ENCODE measurements around the gene HPCAL1.

HPCAL1 gene

DNA sequence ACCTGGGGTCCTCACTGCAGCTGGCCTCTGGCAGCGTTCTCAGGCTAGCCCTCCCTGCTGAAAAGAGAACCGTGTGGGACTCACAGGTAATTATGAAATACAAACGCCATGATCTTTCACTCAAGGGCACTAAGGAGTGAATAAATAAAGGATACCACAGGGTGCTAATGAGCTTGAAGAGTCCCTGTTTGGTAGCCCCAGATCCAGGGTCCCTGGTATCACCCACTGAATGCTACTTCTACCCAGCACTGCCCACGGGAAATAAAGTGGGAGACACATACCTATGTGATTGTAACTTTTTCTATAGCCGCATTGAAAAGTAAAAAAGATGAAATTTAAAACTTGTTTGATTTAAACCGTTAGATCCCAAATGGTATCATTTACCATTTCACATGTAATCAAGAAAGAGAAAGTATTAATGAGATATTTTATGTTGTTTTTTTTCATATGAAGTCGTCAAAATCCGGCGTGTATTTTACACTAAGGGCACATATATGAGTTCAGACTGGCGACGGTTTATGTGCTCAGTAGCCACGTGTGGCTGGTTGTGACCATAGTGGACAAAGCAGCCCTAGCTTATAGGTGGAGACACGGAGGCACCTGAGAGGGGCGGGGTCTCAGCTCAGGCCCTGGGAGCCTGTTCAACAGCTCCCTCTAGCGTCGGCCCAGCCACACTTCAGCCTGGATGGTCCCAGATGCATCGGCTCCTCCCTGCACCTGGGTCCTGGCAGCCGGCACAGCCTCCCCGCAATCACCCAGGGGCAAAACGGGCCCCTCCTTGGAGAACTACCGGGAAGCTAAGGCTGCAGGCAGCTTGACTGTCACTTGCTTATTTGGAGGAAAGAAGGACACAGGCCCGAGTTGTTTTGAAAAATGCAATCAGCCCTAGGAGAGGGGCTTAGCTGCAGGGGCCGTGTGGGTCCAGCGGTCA is 106.2 kb downstream of the HPCAL1 start:
- DNase-seq: peak; percentile 79

DNA sequence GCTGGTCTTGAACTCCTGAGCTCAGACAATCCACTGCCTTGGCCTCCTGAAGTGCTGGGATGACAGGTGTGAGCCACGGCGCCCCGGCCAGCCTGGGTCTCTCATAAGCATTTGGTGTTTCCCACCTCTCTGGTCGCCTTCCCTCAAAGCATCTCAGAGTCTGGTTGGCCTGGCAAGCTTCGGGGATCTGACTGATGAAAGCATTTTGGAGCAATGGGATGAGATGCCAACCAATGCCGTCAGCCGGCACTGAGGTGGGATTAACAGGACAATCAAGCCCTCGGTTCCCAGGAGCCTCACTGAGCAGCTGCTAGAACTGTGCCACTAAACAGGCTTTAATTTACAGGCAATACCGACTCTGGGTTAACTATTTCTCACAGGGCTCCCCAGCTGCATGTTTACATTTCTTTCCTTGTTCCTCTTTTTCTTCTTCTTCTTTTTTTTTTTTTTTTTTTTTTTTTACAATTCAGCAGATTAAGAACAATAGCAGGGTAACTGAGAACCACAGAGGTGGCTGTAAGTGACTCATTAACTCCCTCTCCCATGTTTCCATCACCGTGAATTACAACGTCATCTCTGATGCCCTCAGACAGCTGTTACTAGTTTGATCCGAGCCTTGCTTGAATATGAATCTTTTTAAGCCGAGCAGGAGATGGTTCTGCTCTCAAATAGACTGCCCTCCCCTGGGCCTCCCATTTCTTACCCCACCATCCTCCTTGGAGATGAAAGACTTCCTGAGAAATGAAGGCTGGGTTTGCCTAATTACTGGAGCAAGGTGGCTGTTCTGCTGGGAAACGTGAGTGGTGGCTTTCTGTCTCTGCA is 107.5 kb downstream of the HPCAL1 start:
- DNase-seq: no peak

DNA sequence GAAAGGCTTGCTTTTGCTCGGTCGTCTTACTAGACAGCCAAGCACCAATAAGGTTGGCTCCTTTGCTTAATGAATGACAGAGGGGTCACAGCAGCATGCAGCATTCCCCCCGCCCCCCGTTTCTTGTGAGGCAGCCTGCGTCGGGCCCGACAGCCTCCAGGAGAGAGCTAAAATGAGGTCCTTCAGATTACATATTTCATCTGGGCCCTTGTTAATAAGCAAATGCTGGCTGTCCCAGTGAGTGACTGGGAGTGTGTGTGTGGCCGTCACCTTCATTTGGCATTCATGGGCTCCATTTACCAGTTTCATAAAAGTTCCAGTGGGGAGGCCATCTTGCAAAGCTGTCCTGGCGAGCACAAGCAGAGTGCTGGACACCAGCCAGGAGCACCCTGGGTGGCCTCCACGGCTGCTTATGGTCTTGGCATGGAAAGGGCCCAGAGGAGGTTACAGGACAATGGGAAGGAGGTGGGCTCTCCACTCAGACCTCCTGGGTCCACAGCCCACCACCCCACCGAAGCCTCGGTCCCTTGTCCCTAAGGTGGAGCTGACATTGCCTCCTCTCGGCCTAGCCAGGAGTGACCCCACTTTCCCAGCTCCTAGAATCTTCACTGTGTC is 108.2 kb downstream of the HPCAL1 start:
- DNase-seq: no peak

GRCh38 chr2:10411557-10411956 is 108.9 kb downstream of the HPCAL1 start:
- DNase-seq: no peak

- DNase-seq: no peak
These were observed 109.7 kb downstream of the HPCAL1 start for GRCh38 chr2:10412380-10412779.

DNA sequence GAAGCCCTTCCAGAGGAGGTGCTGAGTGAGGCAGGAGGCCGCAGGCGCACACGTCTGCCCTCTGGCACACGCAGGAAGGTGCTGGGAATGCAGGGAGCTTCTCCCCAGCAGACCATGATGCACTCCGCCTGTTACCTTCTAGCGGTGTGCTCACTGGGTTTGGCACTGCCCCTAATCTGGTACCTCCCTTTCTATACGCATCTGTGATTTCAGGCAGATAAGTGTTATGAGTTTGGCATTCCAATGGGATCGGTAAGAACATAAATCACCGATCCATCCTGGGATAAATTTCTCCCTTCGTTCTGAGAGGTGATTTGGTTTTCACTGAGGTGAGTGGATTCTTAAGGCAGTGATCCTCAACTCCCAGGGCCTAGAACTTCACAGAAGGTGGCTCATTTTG is 110.8 kb downstream of the HPCAL1 start:
- no peak for DNase-seq

GRCh38 chr2:10413991-10414451 is 111.3 kb downstream of the HPCAL1 start:
- no peak for DNase-seq

DNA sequence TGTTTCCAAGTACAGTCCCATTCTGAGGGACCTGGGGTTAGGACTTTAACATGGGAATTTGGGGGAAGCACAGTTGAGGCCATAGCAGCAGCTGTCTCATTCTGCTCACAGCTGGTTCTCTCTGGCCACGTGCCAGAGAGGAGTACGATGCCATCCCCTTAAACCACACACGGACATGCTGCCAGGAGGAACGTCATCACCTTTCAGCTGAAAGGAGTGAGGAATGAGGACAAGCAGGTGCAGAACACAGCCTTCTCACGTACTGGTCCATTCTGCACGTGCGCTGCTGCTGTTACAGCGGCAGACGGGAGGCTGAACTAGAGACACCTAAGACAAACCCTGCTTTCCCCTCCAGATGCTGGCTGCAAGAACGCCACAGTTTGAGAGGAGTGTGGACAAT is 111.9 kb downstream of the HPCAL1 start:
- DNase-seq: no peak

DNA sequence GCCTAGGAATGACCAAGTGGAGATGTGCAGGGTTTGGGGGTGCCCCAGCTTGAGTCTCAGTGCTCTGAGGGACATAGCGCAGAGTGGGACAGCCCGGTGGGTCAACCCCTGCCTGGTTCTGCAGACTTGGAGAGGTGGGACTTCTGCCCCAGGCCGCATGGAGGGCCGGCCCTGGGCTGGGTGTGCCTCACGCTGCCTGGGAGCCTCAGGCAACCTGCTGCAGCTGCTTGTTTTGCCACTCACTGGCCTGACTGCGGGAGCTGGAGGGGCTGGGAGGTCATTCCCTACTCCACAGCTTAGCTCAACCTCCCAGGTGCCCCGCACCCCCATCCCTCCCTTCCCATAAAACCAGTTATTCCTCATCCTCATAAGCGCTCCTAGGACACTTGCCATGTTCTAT is 112.3 kb downstream of the HPCAL1 start:
- no peak for DNase-seq

GRCh38 chr2:10415640-10416039 is 112.9 kb downstream of the HPCAL1 start:
- DNase-seq: no peak

DNA sequence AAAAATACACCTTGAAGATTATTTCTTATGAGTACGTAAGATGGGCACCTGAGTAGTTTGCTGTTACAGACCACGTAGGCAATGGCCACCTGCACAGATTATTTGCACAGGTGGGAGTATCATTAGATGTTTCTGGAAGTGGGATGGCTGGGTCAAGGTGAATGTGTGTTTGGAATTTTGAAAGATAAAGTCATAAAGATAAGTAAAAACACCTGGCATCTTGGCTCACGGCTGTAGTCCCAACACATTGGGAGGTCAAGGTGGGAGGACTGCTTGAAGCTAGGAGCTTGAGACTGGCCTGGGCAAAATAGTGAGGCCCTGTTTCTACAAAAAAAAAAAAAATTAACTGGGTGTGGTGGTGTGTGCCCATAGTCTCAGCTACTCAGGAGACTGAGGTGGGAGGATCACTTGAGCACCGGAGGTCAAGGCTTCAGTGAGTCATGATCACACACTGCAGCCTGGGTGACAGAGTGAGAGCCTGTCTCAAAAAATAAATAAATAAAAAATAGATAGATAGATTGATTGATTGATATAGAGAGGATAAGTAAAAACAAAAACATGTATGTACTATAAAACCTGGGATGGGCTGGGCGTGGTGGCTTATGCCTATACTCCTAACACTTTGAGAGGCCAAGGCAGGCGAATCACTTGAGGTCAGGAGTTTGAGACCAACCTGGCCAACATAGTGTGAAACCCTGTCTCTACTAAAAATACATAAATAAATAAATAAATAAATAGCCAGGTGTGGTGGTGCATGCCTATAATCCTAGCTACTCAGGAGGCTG is 115.0 kb downstream of the HPCAL1 start:
- no peak for DNase-seq

GRCh38 chr2:10419553-10420257 is 117.0 kb downstream of the HPCAL1 start:
- DNase-seq: no peak

- no peak for DNase-seq
These were observed 119.5 kb downstream of the HPCAL1 start for GRCh38 chr2:10422251-10422650.

- no peak for DNase-seq
These were observed 120.2 kb downstream of the HPCAL1 start for GRCh38 chr2:10422732-10423399.

- DNase-seq: no peak
These were observed 120.7 kb downstream of the HPCAL1 start for GRCh38 chr2:10423400-10423774.

DNA sequence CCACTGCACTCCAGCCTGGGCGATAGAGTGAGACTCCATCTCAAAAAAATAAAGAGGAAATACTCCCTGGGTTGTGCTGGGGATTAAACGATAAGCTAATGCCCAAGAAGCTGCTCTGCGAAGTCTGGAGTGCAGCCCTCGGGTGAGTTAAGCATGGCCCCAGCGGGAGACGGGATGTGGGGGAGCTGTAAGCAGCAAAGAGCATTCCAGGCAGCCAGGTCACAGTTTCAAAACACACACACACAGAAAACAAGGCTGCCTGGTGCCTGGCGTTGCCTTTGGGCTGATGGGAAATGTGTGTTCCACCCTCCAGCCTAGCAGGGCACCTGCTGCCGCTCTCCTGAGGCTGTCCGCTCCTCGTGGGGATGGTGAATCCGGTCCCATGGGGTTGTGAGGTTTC is 121.3 kb downstream of the HPCAL1 start:
- no peak for DNase-seq

GRCh38 chr2:10424916-10425505 is 122.3 kb downstream of the HPCAL1 start:
- no peak for DNase-seq

DNA sequence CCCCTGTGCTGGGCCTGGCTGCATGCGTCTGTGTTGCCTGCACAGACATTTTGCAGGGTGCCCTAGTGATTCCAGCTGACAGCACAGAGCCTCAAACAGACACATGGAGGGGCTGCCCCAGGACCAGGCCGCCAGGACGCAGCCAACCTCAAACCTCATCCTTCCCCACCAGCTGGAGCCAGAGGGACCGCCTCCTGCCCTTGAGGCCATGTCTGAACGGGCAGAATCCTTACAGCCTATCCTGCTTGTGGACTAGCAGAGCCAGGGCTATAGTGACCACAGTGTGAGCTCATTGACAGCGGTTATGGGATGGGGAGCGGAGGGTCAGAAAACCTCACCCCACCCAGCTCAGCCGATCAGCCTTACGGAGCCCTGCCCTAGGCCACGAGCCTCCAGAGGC is 123.0 kb downstream of the HPCAL1 start:
- DNase-seq: no peak

GRCh38 chr2:10426726-10427617 is 124.3 kb downstream of the HPCAL1 start:
- DNase-seq: no peak

DNA sequence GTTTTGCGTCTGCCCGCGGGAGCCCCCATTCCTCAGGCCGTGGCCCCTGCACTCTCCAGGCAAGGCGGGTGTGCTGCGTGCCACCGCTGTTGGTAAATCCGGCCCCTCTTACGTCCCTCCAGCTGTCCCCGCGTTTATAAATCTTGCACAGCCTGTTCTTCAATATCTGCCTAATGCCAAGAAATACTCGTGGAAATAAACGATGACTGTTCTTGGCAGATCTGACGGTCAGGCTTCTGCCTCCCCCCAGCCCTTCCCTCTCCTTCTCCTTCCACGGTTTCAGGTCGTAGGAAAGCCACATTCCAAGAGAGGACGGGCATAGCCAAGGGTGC is 124.9 kb downstream of the HPCAL1 start:
- no peak for DNase-seq

Data from activated gamma-delta T cell treated with Interleukin-2 at 50 U/mL for 16 hours (primary cell).